Kidney epithelial cell (primary cell): Measurements from ENCODE around the gene LIN28B. TPM values are rescaled to one million over a fixed set of nuclear protein-coding genes. Genes with fewer than 3 reads are reported as not detected.
"Not testable (repeated sequence)": the region's sequence is repeated elsewhere in the genome, so short reads cannot be mapped to it uniquely, and the experiment has no call there.

ENCODE experiments used
- DNase-seq: peaks from one replicate; pipeline ENCODE4 v3.0.0-alpha.2; 2010; ENCODE audit warnings: low read depth
- H3K27me3 ChIP-seq: 2 replicates; pipeline ENCODE4 v1.6.0; 2011; ENCODE audit warnings: low read length; ENCODE audit not compliant: control insufficient read depth, insufficient read depth
- H3K36me3 ChIP-seq: 2 replicates; pipeline ENCODE4 v1.5.1; 2011; ENCODE audit warnings: low read length; ENCODE audit not compliant: control insufficient read depth, insufficient read depth
- H3K4me3 ChIP-seq: 2 replicates; pipeline ENCODE4 v1.5.1; 2011; ENCODE audit warnings: low read depth, mild to moderate bottlenecking, control low read depth, low read length
- CTCF ChIP-seq: IDR thresholded peaks from 2 replicates; pipeline ENCODE4 v1.5.1; 2011; ENCODE audit warnings: mild to moderate bottlenecking, moderate library complexity, low read length, control low read depth, inconsistent platforms; ENCODE audit not compliant: insufficient read depth, poor library complexity, severe bottlenecking
- total RNA-seq: library from RNA; depleted of rRNA; stranded (reverse); fragments of >200 nt; gene quantifications from 2 replicates; pipeline ENCODE4 v1.2.3, GENCODE V29; 2015

Gene LIN28B
- total RNA-seq, 1 donor from 2014 or later: 0.92 TPM

- no peak overlapping the region for H3K4me3 ChIP-seq
Measured at GRCh38 chr6:104941729-104942091, 15.2 kb upstream of the LIN28B start.

GRCh38 chr6:104943781-104944180 lies 13.1 kb upstream of the LIN28B start:
- Histone ChIP-seq H3K36me3 (no peaks in the 10 kb centered on the region), H3K27me3 (peaks cover 16% of the 10 kb centered on the region), H3K4me3 (no peak overlapping the region)
- DNase-seq: no peak
- TF ChIP-seq CTCF: no peak

More at GRCh38 chr6:104941729-104942091, 15.2 kb upstream of the LIN28B start:
- H3K27me3 ChIP-seq: peaks cover 16% of the 10 kb centered on the region
- TF ChIP-seq CTCF: no peak
- H3K36me3 ChIP-seq: no peaks in the 10 kb centered on the region
- DNase-seq: no peak

- peaks cover 16% of the 10 kb centered on the region for H3K27me3 ChIP-seq
- no peak for DNase-seq
- no peak for TF ChIP-seq CTCF
- H3K4me3 ChIP-seq: no peak overlapping the region
- H3K36me3 ChIP-seq: no peaks in the 10 kb centered on the region
Measured at GRCh38 chr6:104949206-104949605, 7.7 kb upstream of the LIN28B start.

GRCh38 chr6:104951677-104952076 lies 5.2 kb upstream of the LIN28B start:
- no peak for TF ChIP-seq CTCF
- no peak overlapping the region for H3K4me3 ChIP-seq
- peaks cover 25% of the 10 kb centered on the region for H3K27me3 ChIP-seq
- H3K36me3 ChIP-seq: no peaks in the 10 kb centered on the region
- DNase-seq: no peak

- peaks cover 35% of the 10 kb centered on the region for H3K27me3 ChIP-seq
- no peak for DNase-seq
Measured at GRCh38 chr6:104952911-104953399, 4.0 kb upstream of the LIN28B start.

GRCh38 chr6:104953400-104954189 lies 3.3 kb upstream of the LIN28B start:
- not testable (repeated sequence) for H3K36me3 ChIP-seq, H3K4me3 ChIP-seq, DNase-seq
- H3K27me3 ChIP-seq: peaks cover 41% of the 10 kb centered on the region

More at GRCh38 chr6:104952911-104953399, 4.0 kb upstream of the LIN28B start:
- TF ChIP-seq CTCF: no peak
- no peaks in the 10 kb centered on the region for H3K36me3 ChIP-seq
- no peak overlapping the region for H3K4me3 ChIP-seq
